Measurements from ENCODE around the gene EDIL3. TPM values are rescaled to one million over a fixed set of nuclear protein-coding genes. Genes with fewer than 3 reads are reported as not detected.

The EDIL3 gene
- total RNA-seq, 1 experiment from 2014 or later = not detected

DNA sequence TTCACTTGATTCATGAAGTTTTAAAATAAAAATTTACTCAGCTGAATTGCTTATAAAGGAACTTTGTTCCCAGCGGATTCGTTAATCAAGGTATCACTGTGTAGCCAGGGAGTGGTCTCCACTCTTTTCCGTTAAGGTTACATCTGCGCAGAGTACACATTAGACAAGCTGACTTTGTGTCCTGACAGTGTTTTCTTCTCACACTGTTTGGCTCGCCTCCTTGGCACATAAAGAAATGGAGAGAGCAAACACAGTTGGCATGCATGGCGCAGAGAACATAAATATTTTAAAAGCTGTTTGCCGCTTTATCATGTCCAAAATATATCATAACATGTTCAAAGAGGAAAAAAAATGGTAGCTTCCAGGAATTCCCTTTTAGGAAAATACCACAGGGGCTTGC is 153.2 kb downstream of the EDIL3 start:
- H3K27ac Mint-ChIP-seq (ENCODE audit: unreplicated experiment) = no peak overlapping the region
- H3K4me1 ChIP-seq = no peaks in the 10 kb centered on the region
- H3K36me3 Mint-ChIP-seq (ENCODE audit: insufficient read depth, unreplicated experiment) = no peaks in the 10 kb centered on the region
- H3K4me1 Mint-ChIP-seq (ENCODE audit: low read depth, unreplicated experiment) = no peaks in the 10 kb centered on the region
- intact Hi-C loops (cut with micrococcal nuclease; ENCODE audit: unreplicated experiment) = no loop called here
- H3K9me3 Mint-ChIP-seq (ENCODE audit: unreplicated experiment) = no peaks in the 10 kb centered on the region
- ChIA-PET POLR2A (no interaction called here), CTCF (no interaction called here)
- H3K27me3 ChIP-seq (replicated peaks; ENCODE audit: control insufficient read depth, insufficient read depth, low read length) = no peaks in the 10 kb centered on the region
- H3K4me3 ChIP-seq (ENCODE audit: low read depth, low read length) = no peak overlapping the region
- TF ChIP-seq, protein P1, sequence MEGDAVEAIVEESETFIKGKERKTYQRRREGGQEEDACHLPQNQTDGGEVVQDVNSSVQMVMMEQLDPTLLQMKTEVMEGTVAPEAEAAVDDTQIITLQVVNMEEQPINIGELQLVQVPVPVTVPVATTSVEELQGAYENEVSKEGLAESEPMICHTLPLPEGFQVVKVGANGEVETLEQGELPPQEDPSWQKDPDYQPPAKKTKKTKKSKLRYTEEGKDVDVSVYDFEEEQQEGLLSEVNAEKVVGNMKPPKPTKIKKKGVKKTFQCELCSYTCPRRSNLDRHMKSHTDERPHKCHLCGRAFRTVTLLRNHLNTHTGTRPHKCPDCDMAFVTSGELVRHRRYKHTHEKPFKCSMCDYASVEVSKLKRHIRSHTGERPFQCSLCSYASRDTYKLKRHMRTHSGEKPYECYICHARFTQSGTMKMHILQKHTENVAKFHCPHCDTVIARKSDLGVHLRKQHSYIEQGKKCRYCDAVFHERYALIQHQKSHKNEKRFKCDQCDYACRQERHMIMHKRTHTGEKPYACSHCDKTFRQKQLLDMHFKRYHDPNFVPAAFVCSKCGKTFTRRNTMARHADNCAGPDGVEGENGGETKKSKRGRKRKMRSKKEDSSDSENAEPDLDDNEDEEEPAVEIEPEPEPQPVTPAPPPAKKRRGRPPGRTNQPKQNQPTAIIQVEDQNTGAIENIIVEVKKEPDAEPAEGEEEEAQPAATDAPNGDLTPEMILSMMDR (IDR thresholded peaks at IDR 0.05; ENCODE audit: insufficient read depth in 1 of 2, low read depth in 1 of 2, low read length in 1 of 2, severe bottlenecking in 1 of 2, unreplicated experiment in 1 of 2) = no peak
- no peak overlapping the region for H3K4me3 Mint-ChIP-seq (ENCODE audit: unreplicated experiment)
- peaks cover 2% of the 10 kb centered on the region for H3K27me3 Mint-ChIP-seq (ENCODE audit: insufficient read depth, unreplicated experiment)
- H3K36me3 ChIP-seq (ENCODE audit: control insufficient read depth, insufficient read depth, low read length) = no peaks in the 10 kb centered on the region
- no peaks in the 10 kb centered on the region for H3K9me3 ChIP-seq
- BruUV-seq (replicated peaks) = no TSS peak
- DNase-seq = no peak

DNA sequence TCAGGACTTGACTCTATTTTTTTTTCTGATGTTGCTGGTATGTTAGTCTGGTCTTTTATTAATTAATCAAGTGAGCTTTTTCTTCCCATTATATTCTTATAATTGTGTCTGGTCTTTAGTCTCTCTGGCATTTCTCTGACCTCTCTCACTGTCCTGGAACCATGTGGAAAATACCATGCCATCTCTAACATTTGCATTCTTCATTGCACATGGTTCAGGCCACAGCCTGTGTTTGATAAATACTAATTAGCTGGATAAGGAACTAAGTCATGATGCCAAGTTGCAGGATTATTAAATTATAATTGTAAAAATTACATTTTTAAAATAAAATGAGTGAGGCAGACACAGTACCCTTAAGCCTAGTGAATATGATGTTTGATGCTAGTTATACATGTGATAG is 155.6 kb downstream of the EDIL3 start:
- H3K27me3 ChIP-seq (replicated peaks; ENCODE audit: control insufficient read depth, insufficient read depth, low read length) = no peaks in the 10 kb centered on the region
- intact Hi-C loops (cut with micrococcal nuclease; ENCODE audit: unreplicated experiment) = no loop called here
- H3K27me3 Mint-ChIP-seq (ENCODE audit: insufficient read depth, unreplicated experiment) = peaks cover 2% of the 10 kb centered on the region
- no peaks in the 10 kb centered on the region for H3K36me3 Mint-ChIP-seq (ENCODE audit: insufficient read depth, unreplicated experiment)
- no TSS peak for BruUV-seq (replicated peaks)
- H3K4me1 Mint-ChIP-seq (ENCODE audit: low read depth, unreplicated experiment) = no peaks in the 10 kb centered on the region
- no peaks in the 10 kb centered on the region for H3K4me1 ChIP-seq
- no peaks in the 10 kb centered on the region for H3K9me3 Mint-ChIP-seq (ENCODE audit: unreplicated experiment)
- ChIA-PET CTCF (no interaction called here), POLR2A (no interaction called here)
- no peaks in the 10 kb centered on the region for H3K9me3 ChIP-seq
- H3K4me3 Mint-ChIP-seq (ENCODE audit: unreplicated experiment) = no peak overlapping the region
- TF ChIP-seq, protein P1 (IDR thresholded peaks at IDR 0.05; ENCODE audit: insufficient read depth in 1 of 2, low read depth in 1 of 2, low read length in 1 of 2, severe bottlenecking in 1 of 2, unreplicated experiment in 1 of 2) = no peak
- DNase-seq = no peak
- H3K36me3 ChIP-seq (ENCODE audit: control insufficient read depth, insufficient read depth, low read length) = no peaks in the 10 kb centered on the region
- no peak overlapping the region for H3K4me3 ChIP-seq (ENCODE audit: low read depth, low read length)
- H3K27ac Mint-ChIP-seq (ENCODE audit: unreplicated experiment) = no peak overlapping the region

DNA sequence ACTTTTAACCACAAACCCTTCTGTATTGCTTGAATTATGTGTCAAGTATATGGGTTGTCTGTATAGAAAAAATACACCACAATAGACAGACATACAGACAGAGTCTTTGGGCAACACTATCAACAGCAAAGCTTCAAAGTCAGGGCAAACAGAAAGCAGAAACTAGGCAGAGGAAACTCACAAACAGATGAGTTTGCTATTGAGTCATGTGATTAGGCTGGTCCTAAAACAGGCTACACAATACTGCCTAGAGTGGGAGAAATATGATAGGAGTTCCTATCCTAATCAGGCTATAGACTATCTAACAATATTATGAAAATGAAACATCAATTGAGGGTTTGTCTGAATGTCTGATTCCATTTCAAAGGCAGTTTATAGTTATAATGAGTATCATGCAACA is 156.4 kb downstream of the EDIL3 start:
- Histone ChIP-seq H3K4me1 (no peaks in the 10 kb centered on the region), H3K27me3 (replicated peaks; ENCODE audit: control insufficient read depth, insufficient read depth, low read length) (no peaks in the 10 kb centered on the region), H3K4me3 (ENCODE audit: low read depth, low read length) (no peak overlapping the region), H3K9me3 (no peaks in the 10 kb centered on the region), H3K36me3 (ENCODE audit: control insufficient read depth, insufficient read depth, low read length) (no peaks in the 10 kb centered on the region)
- no peak overlapping the region for H3K4me3 Mint-ChIP-seq (ENCODE audit: unreplicated experiment)
- no peak overlapping the region for H3K27ac Mint-ChIP-seq (ENCODE audit: unreplicated experiment)
- DNase-seq = no peak
- no peaks in the 10 kb centered on the region for H3K27me3 Mint-ChIP-seq (ENCODE audit: insufficient read depth, unreplicated experiment)
- ChIA-PET POLR2A (no interaction called here), CTCF (no interaction called here)
- H3K4me1 Mint-ChIP-seq (ENCODE audit: low read depth, unreplicated experiment) = no peaks in the 10 kb centered on the region
- no TSS peak for BruUV-seq (replicated peaks)
- no peaks in the 10 kb centered on the region for H3K36me3 Mint-ChIP-seq (ENCODE audit: insufficient read depth, unreplicated experiment)
- TF ChIP-seq, protein P1 (IDR thresholded peaks at IDR 0.05; ENCODE audit: insufficient read depth in 1 of 2, low read depth in 1 of 2, low read length in 1 of 2, severe bottlenecking in 1 of 2, unreplicated experiment in 1 of 2) = no peak
- intact Hi-C loops (cut with micrococcal nuclease; ENCODE audit: unreplicated experiment) = no loop called here
- H3K9me3 Mint-ChIP-seq (ENCODE audit: unreplicated experiment) = no peaks in the 10 kb centered on the region
